OCI-LY3 (cell line): Measurements from ENCODE around the gene DDI1.

Experiments used
- EZH2phosphoT487 ChIP-seq: fragments of 200-600 bp; shearing (Covaris generic); IDR thresholded peaks from 2 replicates; pipeline ENCODE4 v1.6.1; 2018; ENCODE audit warnings: antibody characterized with exemption, mixed run types, low read depth
- TF ChIP-seq, protein P1 (sequence below): fragments of 200-600, 300-600 bp; sonication (generic); IDR thresholded peaks from 2 replicates; pipeline ENCODE4 v1.5.1; 2014; ENCODE audit warnings: antibody characterized with exemption, low read length, low read depth

- no peak for TF ChIP-seq EZH2phosphoT487
- TF ChIP-seq, protein P1, sequence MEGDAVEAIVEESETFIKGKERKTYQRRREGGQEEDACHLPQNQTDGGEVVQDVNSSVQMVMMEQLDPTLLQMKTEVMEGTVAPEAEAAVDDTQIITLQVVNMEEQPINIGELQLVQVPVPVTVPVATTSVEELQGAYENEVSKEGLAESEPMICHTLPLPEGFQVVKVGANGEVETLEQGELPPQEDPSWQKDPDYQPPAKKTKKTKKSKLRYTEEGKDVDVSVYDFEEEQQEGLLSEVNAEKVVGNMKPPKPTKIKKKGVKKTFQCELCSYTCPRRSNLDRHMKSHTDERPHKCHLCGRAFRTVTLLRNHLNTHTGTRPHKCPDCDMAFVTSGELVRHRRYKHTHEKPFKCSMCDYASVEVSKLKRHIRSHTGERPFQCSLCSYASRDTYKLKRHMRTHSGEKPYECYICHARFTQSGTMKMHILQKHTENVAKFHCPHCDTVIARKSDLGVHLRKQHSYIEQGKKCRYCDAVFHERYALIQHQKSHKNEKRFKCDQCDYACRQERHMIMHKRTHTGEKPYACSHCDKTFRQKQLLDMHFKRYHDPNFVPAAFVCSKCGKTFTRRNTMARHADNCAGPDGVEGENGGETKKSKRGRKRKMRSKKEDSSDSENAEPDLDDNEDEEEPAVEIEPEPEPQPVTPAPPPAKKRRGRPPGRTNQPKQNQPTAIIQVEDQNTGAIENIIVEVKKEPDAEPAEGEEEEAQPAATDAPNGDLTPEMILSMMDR = no peak
These were observed 5.4 kb downstream of the DDI1 start for GRCh38 chr11:104041792-104042191.
